NCI-H146 (cell line): ENCODE data around the gene KTN1.

ENCODE experiments used
- DNase-seq: peaks from one replicate; lab custom pipeline; 2025; lab: John Stamatoyannopoulos, UW

KTN1 gene

DNA sequence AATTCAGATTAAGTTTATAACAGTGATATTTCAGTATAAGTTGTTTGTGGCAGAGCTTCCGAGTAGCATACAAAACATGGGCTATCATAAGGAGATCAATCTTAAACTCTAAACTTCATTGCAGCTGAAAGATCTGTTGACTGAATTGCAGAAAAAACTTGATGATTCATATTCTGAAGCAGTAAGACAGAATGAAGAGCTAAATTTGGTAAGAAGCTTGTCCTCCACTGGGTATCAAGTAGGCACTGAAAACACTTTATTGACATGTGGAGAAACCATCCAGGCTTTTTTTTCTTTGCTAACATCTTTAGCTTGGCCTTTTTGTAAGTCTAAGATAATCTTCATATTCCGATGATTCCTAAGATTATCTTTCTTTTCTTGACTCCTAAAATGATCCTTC, 93.0 kb downstream of the KTN1 start:
- no peak for DNase-seq

- no peak for DNase-seq
Observed at GRCh38 chr14:55681096-55681495, 101.1 kb downstream of the KTN1 start.

DNA sequence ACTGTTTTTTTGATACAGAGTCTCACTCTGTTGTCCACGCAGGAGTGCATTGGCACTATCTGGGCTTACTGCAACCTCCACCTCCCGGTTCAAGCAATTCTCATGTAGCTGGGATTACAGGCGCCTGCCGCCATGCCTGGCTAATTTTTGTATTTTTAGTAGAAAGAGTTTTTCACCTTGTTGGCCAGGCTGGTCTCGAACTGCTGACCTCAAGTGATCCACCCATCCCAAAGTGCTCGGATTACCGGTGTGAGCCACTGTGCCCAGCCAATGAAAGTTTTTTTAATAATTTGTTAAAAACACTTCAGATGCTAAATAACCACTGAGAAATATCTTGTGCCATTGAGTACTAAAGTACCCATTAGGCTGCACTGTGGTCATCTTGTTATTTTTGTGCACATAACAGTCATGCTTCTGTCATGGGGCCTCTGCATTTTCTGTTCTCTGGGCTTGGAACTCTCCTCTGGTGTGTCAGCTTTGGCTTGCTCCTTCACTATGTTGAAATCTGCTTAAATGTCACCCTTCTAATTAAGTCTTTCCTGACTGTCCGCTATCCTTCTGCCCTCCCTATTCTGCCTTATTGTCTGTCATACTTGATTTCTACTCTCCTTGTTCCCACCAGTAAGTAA, 105.1 kb downstream of the KTN1 start:
- no peak for DNase-seq

DNA sequence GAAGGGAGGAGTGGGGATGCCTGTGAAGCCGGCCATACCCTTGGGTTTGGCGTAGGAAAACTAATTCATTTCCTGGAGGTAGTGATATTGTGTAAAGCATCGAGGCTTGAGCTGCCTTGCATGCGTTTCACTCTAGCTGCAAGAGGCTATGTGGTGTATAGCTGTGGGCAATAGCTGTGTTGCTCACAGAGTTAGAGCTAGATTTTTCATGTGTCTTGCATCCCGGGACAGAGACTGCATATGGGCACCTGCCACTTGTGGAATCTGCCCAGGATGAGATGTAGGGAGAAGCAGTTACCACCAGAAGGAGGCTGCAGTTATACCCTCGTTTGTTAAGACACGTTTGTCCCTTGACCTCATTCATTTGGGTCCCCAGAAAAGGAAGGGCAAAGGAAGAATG, 106.7 kb downstream of the KTN1 start:
- DNase-seq = no peak

DNA sequence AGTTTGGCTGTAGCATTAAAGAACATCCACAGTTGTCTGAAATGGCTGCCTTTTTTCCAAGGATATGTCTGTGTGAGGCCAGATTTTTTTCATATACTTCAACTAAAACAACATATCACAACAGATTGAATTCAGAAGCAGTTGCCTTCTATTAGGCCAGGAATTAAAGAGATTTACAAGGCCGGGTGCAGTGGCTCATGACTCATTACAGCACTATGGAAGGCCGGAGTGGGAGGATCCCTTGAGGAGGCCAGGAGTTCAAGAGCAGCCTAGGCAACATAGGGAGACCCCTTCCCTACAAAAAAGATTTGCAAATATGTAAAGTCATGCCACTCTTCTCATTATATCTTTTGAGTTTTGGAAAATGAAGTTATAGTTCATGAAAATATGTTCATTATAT, 108.6 kb downstream of the KTN1 start:
- no peak for DNase-seq

DNA sequence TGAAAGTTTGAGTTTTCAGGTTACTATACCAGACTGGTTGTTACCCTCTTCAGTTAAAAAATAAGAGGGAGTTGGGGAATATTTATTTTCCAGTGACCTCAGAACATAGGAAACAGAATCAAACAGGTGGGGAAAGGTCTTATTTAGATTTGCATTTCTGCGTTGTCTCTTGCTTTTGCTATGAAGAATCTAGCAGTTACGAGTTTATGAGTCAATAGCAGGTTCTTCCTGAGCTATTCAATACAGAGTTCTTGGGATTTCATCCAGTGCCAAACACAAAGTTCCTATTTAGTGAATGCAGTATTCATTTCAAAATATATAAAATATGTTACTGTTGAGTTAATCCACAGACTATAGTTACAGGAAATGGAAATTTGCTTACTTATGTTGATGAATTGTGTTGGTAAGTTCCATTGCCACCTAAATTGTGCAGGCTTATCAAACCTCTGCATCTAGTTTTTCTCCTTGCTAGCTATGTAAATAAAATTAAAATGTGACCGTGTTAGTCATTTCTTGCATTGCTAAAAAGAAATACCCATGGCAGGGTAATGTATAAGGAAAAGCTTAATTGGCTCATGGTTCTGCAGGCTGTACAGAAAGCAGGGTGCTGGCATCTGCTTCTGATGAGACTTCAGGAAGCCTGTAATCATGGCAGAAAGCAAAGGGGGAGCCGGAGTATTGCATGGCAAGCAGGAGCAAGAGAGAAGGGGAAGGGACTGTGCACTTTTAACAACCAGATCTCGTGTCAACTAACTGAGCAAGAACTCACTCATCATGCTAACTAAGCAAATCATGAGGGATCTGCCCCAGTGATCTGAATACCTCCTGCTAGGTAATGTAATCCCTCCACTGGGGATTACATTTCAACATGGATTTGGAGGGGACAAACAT, 110.2 kb downstream of the KTN1 start:
- no peak for DNase-seq

DNA sequence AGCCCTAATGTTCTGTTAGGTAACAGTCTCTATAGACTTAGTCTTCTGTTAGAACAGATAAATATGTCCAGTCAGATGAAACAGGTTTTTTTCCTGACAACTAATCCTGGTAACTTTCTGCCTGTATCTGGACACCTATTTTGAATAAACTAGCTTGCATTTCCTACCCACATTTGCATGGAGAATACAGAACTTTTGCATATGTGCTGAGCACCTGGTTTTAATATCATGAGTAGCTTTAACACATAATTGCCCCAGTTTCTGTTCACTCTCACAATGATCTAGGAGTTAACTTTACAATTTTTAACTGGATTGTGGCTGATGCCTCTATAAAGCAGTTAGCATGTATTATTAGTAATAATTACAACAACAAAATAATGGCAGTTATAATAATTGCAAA, 111.7 kb downstream of the KTN1 start:
- no peak for DNase-seq

- DNase-seq = no peak
Observed at GRCh38 chr14:55693904-55694303, 113.9 kb downstream of the KTN1 start.

DNA sequence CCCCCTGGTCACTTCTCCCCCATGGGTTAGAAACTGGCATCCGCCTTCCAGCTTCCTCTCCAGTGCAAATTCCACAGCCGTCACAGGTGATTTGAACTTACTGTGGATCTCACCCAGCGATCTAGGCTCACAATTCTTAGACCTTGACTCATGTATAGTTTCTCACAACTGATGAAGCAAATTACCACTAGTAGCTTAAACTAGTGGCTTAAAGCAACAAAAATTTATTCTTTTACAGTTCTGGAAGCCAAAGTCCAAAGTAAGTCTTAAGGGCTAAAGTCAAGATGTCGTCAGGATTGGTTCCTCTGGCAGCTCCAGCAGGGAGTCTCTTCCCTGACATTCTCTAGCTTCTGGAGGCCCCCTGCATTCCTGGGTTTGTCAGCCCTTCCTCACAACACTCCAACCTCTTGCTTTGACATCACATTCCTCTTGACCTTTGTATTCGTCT, 117.4 kb downstream of the KTN1 start:
- no peak for DNase-seq

- DNase-seq = no peak
Observed at GRCh38 chr14:55698051-55698450, 118.0 kb downstream of the KTN1 start.

DNA sequence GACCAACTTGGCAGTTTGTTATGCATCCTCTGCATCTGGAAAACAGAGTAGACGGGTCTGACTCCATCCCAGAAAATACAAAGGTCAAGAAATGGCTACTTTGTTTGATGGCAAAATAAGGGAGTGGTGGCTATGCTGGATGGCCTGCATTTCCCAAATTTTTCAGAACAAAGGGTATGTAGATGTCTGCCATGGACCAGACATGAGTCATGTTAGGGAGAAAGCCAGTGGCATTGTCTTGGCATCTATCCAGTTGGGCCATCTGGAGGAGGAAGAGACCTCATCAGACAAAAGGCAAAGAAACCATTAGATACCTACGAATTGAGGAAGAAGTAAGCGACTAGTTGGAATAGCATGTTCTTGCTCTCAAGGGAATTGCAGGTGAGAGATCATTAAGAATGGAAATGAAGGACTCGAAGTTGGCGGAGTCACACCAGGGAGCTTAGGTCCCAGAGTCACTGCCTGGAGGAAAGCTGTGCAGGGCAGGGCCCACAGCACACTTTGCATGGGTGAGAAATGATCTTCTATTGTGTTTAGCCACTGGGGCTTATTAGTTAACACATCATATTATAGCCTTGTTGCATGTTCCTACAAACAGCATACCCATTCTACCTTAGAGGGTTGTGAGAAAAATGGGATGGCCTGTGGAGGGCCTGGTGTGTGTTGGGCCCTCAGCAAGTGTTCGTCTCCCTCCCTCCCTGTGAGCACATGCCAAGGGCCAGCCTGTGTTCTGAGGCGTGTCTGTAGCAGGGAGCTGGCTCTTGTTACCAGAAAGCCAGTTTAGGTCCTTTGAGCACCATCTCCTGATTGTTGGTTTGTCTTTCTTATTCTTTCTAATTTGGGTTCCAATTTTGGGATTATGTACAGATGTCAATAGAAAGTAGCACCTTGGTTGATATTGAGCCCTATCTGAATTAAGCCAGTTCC, 119.4 kb downstream of the KTN1 start:
- DNase-seq = no peak

DNA sequence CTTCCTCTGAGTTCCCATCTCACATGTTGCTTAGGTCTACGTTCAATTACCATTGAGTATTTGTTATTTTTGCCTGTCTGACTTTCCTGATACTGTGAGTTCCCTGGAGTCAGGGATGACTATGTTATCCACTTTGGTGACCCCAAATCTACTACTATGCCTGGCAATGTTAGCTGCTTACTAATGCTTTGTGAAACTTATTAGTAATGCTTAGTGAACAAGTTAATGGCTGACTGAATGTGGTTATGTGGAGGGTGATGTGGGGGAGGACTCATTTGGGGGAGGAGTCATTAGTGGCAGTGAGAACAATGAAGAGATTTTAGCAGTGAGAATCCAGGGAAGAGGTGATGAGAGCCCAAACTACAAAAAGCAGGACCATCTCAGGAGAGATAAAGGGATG, 121.6 kb downstream of the KTN1 start:
- no peak for DNase-seq

DNA sequence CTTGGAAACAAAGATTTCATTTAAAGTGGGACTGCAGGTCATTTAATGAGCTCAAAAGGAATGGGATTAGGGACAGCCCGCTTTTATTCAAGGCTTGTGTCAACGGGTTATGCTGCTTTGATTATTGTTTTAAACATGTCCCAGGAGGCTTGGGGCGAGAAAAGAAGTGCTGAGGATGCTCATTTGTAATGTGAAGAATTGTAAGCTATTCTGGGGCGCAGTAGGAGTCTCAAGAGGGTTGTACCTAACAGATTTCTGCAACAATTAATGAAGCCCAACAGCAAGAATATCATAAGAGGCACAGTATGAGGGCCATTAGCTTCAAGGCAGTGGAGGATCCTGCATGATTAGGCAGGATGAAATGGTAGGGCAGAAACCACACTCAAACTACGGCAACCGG, 122.5 kb downstream of the KTN1 start:
- no peak for DNase-seq

GRCh38 chr14:55704654-55705053, 124.6 kb downstream of the KTN1 start:
- no peak for DNase-seq

- DNase-seq = peak; percentile 95
Observed at GRCh38 chr14:55705651-55706364, 125.8 kb downstream of the KTN1 start.

GRCh38 chr14:55706365-55706684, 126.3 kb downstream of the KTN1 start:
- no peak for DNase-seq

DNA sequence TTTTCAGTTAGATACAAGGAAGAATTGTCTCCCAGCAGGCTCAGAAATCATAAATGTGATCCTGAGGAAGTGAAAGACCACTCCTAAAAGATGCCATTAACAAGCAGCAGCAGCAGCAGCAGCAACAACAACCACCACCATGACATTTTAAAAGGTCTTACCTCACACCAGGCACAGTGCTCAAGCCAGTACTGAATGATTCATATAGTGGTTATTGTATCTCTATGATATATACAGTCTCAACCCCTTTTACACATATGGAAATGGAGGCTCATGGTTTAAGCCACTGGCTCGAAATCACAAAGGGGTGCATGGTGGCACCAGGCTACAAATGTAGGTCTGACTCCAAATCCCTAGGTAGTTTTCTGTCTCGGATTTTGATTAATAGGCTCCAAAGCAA, 126.9 kb downstream of the KTN1 start:
- no peak for DNase-seq

GRCh38 chr14:55707365-55707804, 127.4 kb downstream of the KTN1 start:
- DNase-seq = peak; percentile 48

DNA sequence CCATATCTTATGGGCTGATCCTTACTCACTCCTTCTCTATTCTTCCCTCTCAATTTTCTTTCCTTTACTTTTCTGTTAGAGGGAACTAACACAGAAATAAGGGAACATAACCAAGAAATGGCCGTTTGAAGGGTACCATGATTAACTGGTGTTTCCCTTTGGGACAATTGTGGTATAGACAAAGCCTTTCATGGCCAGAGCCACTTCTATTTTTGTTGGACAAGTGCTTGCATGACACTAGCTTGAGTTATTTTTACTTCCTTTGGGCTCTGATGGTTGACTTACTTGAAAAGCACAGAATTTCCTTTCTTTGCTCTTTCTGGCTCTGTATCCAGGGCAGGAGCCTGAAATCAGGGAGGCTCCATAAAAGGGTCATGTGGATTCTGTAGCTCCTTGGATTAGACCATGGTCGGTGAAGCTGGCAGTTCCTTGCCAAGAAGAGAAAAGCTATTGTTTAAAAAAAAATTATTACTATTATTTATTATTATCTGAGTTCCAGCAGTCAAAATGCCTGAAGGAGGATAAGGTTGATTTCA, 130.6 kb downstream of the KTN1 start:
- no peak for DNase-seq

DNA sequence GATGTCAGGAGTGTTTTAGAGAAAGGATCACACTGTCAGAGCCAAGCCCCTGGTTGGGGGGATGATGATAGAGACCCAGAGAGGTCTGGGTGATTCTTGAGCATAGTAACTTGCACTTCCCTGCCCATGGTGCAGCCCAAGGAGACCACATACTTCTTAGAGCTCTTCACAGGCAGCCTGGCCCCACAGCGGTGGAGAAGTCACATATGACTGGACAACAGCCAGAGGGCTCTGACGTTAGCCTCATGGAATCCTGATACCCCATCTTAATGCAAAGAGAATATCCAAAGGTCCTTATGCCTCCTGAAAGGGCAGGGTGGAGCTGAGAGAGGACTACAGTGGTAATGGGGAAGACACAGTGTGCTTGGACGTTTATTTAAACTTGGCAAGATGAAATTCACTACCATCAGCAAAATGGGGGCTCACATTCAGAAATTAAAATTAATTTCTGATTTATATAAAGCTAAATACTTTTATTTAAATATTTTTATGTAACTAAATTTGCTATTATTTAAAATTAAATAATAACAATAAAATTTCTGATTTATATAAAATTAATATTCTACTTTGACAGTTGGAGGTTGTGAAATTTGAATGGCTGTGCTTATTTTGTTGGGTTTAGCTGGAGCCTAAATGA, 131.3 kb downstream of the KTN1 start:
- no peak for DNase-seq

- DNase-seq = no peak
Observed at GRCh38 chr14:55712491-55712890, 132.5 kb downstream of the KTN1 start.
